VCaP (cell line): ENCODE data around the gene FDXACB1.

Experiments used
- H3K27ac ChIP-seq: fragments of 450-650 bp; 2 replicates; pipeline ENCODE4 v1.5.1; 2017
- TF ChIP-seq, protein P1 (sequence below): fragments of 450-650 bp; conservative IDR thresholded peaks from 2 replicates; pipeline ENCODE4 v1.5.1; 2017; ENCODE audit warnings: mild to moderate bottlenecking, moderate library complexity

FDXACB1 gene

DNA sequence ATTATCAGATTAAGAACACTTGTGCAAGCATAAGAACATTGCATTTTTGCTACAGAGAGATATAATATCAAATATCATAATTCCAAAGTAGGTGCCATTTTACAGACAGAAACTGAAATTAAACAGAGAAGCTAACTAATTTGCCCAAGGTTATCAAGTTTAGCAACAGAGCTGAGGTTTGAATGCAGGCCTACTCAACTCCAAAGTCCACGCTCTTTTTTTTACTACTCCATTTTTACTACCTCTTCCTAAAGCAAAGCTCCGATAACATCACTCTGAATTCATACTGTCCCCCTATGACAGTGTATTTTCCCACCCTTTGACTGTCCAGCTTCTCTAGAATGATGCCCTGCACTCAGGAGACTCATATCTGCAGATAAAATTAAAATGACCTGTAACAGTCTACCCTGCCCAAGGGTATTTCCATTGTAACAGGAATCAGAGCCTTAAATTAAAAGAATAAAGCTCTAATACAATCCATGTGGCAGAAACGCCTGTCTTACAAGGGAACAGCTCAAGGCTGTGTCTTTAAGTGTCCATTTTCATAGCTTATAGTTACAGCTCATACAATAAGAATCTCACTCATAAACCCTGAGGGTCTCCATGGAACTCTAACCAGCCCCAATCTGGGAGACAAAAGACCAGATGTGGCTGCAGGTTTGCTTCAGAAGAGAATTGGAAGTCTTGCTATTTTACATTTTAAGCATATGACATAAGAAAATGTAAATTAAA lies 44.4 kb downstream of the FDXACB1 start:
- no peak overlapping the region for H3K27ac ChIP-seq
- TF ChIP-seq, protein P1, sequence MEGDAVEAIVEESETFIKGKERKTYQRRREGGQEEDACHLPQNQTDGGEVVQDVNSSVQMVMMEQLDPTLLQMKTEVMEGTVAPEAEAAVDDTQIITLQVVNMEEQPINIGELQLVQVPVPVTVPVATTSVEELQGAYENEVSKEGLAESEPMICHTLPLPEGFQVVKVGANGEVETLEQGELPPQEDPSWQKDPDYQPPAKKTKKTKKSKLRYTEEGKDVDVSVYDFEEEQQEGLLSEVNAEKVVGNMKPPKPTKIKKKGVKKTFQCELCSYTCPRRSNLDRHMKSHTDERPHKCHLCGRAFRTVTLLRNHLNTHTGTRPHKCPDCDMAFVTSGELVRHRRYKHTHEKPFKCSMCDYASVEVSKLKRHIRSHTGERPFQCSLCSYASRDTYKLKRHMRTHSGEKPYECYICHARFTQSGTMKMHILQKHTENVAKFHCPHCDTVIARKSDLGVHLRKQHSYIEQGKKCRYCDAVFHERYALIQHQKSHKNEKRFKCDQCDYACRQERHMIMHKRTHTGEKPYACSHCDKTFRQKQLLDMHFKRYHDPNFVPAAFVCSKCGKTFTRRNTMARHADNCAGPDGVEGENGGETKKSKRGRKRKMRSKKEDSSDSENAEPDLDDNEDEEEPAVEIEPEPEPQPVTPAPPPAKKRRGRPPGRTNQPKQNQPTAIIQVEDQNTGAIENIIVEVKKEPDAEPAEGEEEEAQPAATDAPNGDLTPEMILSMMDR: no peak

- TF ChIP-seq, protein P1: peak; percentile 57
Measured at GRCh38 chr11:111833524-111833923, 45.4 kb downstream of the FDXACB1 start.

GRCh38 chr11:111829185-111829968 lies 49.6 kb downstream of the FDXACB1 start:
- H3K27ac ChIP-seq: no peak overlapping the region
- TF ChIP-seq, protein P1: no peak

More at GRCh38 chr11:111833524-111833923, 45.4 kb downstream of the FDXACB1 start:
- H3K27ac ChIP-seq: no peak overlapping the region

- no peak overlapping the region for H3K27ac ChIP-seq
- TF ChIP-seq, protein P1: no peak
Measured at GRCh38 chr11:111826322-111826950, 52.5 kb downstream of the FDXACB1 start.
